Measurements from ENCODE around the gene MRPL55.

GRCh38 chr1:228142155-228142691 lies 33.1 kb upstream of the MRPL55 start:
- TF ChIP-seq CTCF (IDR thresholded peaks at IDR 0.05; ENCODE audit: low read length) (no peak), EZH2 (IDR thresholded peaks at IDR 0.05; ENCODE audit: borderline replicate concordance, low read length) (no peak)

All from OCI-LY1 (cell line).